ENCODE data around the gene ELAVL3.
A peak's percentile ranks its signal among the peaks of the same experiment; 100 is the strongest.

ELAVL3 gene

DNA sequence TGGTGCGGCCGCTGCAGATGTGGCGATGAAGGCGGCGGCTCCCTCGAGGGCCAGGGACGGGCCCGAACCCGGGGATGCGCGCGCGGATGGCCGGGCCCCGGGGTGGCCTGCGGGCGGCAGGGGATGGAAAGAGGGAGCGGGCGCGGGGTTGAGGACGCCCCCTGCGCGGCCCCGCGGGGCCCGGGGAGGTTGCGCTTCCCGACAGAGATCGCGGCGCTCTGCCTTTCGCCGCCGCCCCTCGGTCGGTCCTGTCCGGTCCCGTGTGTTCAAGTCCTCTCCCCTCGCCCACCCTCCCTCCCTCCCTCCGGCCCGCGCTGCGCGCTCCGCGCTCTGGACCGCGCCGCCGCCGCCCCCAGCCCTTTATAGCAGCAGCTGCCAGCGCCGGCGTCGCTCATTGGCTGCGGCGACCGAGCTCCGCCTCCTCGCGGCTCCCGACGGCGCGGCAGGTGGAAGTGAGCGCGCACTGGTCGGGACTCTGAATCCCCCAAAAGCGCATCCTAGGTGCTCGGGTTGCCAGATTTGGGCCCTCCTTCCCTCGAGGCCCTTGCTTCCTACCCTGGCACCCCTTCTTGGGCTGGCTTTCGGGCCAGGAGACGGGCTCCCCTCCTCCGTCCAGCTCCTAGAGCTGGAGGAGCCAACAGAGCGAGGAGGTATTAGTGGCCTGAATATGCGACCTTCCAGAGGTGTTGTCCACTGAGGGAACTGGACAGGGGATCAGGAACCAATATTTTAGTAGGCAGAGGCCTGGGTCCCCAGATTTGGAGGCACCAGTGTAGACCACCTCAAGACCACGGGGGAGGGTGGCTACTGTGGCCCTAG lies at the start of gene ELAVL3:
TSS of gene ELAVL3 (minus strand) at position 332 of the 819 bp plus-strand sequence. CDS start 438 bp downstream, outside the sequence.
- intact Hi-C loops (cut with micrococcal nuclease): loop anchor here (5.0 kb wide), 1 partner anchor 239 kb away; no protein-coding TSS in a partner anchor
- H3K9me3 Mint-ChIP-seq: no peaks in the 10 kb centered on the region
- peaks cover 36% of the 10 kb centered on the region for H3K4me1 Mint-ChIP-seq (ENCODE audit: low read depth)
- H3K36me3 Mint-ChIP-seq (ENCODE audit: low read depth): peaks cover 13% of the 10 kb centered on the region
- peak within 1 kb of the TSS; percentile 86 for H3K27ac Mint-ChIP-seq
- H3K4me3 Mint-ChIP-seq: peak within 1 kb of the TSS; percentile 81
- peaks cover 59% of the 10 kb centered on the region for H3K27me3 Mint-ChIP-seq

DNA sequence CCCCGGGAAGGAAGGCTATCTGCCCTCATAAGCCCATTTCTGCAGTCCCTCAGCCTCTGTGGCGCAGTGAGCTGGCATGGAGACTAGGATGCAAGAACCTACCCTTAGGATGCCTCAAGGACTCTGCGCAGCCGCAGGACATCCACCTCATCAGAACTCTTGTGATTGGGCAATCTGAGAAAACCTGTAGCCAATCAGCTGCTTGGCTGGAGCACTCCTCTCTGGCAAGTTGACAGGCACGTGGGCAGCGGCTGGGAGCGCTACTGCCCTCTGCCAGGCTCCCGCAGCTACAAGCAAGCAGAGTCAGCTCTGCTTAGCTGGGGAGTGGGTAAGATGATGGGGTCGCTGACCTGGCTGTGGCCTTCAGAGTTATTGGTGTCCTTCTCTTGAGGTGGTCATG lies 49.6 kb upstream of the ELAVL3 start:
- Mint-ChIP-seq H3K36me3 (ENCODE audit: low read depth) (peaks cover 18% of the 10 kb centered on the region), H3K9me3 (peaks cover 10% of the 10 kb centered on the region), H3K27me3 (no peaks in the 10 kb centered on the region), H3K27ac (no peak overlapping the region), H3K4me3 (no peak overlapping the region), H3K4me1 (ENCODE audit: low read depth) (peaks cover 30% of the 10 kb centered on the region)
- intact Hi-C loops (cut with micrococcal nuclease): no loop called here

DNA sequence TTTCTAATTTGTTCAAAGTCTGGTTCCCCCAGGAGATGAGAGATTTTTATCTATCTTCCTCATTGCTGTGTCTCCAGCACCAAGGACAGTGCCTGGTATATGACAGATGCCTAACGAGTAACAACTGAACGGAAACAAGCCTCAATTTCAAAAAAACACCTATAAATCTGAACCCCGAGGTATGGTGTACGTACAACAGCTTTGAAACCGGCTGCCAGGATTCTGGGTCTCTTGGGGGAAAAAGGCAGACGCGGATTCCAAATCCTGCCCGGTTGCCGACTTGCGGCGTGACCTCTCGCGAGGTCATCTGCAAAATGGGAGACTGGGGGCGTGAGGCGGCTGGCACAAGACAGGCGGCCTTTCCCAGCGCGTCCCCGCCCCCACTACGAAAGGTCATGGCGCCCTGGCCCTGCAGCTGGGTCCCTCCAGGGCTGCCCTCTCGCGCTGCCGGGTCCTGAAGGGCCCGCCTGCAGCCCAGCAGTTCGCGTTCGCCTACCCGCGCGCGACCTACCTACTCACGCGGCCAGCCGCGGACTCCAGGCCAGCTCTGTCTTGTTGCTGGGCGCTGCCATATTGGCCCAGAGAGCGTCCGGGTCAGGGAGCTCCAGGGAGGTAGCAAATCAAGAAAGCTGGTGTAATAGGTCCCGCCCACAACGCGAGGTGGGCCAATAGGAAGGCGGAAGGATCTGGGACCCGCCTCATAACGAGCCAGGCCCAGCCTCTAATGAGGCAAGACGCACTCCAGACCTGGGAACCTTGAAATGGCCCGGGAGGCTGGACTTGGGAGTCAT lies 47.9 kb upstream of the ELAVL3 start, which contains the start of gene ECSIT:
TSS of gene ECSIT (minus strand) at position 584 of the 791 bp plus-strand sequence. CDS start 9,964 bp downstream, outside the sequence.
- peak within 1 kb of the TSS; percentile 96 for H3K27ac Mint-ChIP-seq
- H3K27me3 Mint-ChIP-seq: no peaks in the 10 kb centered on the region
- peaks cover 30% of the 10 kb centered on the region for H3K36me3 Mint-ChIP-seq (ENCODE audit: low read depth)
- peaks cover 16% of the 10 kb centered on the region for H3K4me1 Mint-ChIP-seq (ENCODE audit: low read depth)
- intact Hi-C loops (cut with micrococcal nuclease): loop anchor here (1.0 to 2.0 kb wide), 2 partner anchors 24 to 46 kb away; partner anchors contain the start of gene ZNF653
- H3K4me3 Mint-ChIP-seq: peak within 1 kb of the TSS; percentile 97
- no peaks in the 10 kb centered on the region for H3K9me3 Mint-ChIP-seq

DNA sequence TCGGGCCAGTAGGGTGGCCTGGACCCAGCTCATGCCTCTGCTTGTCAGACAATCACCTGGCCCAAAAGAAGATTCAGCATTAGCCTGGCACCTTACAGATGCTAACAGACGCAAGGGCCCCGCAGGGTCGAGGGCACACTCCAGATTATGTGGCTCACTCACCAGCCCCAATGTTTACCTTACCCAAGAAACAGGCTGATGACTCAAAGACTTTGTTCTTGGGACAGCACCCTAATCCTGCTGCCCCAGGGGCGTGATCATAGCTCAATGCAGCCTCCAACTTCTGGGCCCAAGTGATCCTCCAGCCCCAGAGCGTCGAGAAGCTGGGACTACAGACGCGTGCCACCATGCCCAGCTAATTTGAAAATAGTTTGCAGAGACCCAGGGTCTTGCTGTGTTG lies 38.3 kb upstream of the ELAVL3 start:
- H3K27me3 Mint-ChIP-seq: no peaks in the 10 kb centered on the region
- no peak overlapping the region for H3K27ac Mint-ChIP-seq
- peaks cover 96% of the 10 kb centered on the region for H3K36me3 Mint-ChIP-seq (ENCODE audit: low read depth)
- no peak overlapping the region for H3K4me3 Mint-ChIP-seq
- H3K9me3 Mint-ChIP-seq: no peaks in the 10 kb centered on the region
- intact Hi-C loops (cut with micrococcal nuclease): no loop called here
- no peaks in the 10 kb centered on the region for H3K4me1 Mint-ChIP-seq (ENCODE audit: low read depth)

DNA sequence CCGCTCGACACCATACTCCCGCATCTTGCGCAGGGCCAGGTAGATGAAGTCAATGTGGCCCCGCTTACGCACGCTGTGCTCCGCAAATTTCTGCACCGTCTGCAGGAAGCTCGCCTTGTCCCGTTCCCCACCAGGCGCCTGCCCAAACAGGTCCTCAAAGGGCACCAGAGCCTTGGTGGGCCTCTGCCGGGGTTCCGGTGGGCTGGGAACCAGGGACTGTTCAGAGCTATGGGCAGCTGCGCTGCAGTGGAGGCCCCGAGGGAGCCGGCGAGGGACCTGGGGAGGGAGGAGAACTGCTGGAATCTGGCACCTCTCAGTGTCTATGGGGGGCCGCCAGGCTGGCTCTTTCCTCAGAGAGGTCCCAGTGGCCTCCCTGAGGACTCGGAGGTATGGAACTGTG lies 33.1 kb upstream of the ELAVL3 start:
- no peaks in the 10 kb centered on the region for H3K9me3 Mint-ChIP-seq
- intact Hi-C loops (cut with micrococcal nuclease): no loop called here
- H3K27ac Mint-ChIP-seq: no peak overlapping the region
- H3K27me3 Mint-ChIP-seq: no peaks in the 10 kb centered on the region
- no peak overlapping the region for H3K4me3 Mint-ChIP-seq
- H3K4me1 Mint-ChIP-seq (ENCODE audit: low read depth): peaks cover 8% of the 10 kb centered on the region
- peaks cover 90% of the 10 kb centered on the region for H3K36me3 Mint-ChIP-seq (ENCODE audit: low read depth)

DNA sequence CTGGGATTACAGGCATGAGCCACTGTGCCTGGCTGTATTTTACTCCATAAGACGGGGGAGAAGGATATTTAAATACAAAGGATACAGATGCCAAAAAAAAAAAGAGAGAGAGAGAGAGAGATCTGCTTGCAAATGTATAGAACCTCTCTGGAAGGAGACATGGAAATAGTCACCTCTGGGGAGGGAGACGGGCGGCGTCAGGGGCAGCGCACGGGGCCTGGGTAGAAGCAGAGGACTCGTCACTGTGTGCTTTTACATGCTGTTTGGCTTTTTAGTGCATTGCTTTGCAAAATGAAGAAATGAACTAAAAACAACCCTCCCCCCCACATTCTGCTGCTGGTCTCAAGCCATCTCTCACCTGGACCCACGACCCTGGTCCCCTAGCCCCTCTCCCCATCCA lies 29.6 kb upstream of the ELAVL3 start:
- H3K27me3 Mint-ChIP-seq: no peaks in the 10 kb centered on the region
- peaks cover 23% of the 10 kb centered on the region for H3K4me1 Mint-ChIP-seq (ENCODE audit: low read depth)
- intact Hi-C loops (cut with micrococcal nuclease): no loop called here
- no peak overlapping the region for H3K27ac Mint-ChIP-seq
- no peak overlapping the region for H3K4me3 Mint-ChIP-seq
- peaks cover 63% of the 10 kb centered on the region for H3K36me3 Mint-ChIP-seq (ENCODE audit: low read depth)
- no peaks in the 10 kb centered on the region for H3K9me3 Mint-ChIP-seq

DNA sequence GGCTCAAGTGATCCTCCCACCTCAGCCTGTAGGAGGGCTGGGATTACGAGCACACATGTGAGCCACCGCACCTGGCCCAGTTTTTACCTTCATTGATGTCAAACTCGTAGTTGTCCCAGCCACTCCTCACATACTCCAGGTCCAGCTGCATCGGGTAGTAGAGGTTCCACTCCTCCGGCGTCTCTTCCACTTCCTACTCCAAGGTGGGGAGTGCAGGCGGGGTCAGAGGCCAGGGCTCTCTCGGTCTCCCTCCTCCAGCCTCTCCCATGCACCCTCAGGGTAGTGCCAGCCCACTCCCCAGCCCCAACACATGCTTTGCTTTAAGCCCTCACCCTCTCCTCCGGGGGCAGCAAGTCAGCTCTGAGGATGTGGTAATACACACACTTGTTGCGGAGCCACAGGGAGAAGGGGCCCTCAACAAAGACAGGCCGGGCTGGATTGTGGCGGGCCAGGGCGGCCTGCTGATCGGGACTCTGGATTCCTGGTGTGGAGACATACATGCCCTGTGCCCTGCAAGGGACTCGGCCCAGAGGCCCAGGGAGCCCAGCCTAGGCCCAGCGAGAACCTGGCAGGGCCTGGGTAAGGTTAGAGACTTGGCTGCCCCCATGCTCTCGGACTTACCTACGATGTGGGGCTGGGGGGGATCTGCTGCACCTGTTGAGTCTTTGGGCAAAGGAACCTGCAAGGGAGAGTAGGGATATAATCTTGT lies 26.7 kb upstream of the ELAVL3 start:
- H3K27ac Mint-ChIP-seq: no peak overlapping the region
- peaks cover 31% of the 10 kb centered on the region for H3K4me1 Mint-ChIP-seq (ENCODE audit: low read depth)
- intact Hi-C loops (cut with micrococcal nuclease): no loop called here
- no peaks in the 10 kb centered on the region for H3K27me3 Mint-ChIP-seq
- no peak overlapping the region for H3K4me3 Mint-ChIP-seq
- H3K36me3 Mint-ChIP-seq (ENCODE audit: low read depth): peaks cover 34% of the 10 kb centered on the region
- H3K9me3 Mint-ChIP-seq: no peaks in the 10 kb centered on the region

DNA sequence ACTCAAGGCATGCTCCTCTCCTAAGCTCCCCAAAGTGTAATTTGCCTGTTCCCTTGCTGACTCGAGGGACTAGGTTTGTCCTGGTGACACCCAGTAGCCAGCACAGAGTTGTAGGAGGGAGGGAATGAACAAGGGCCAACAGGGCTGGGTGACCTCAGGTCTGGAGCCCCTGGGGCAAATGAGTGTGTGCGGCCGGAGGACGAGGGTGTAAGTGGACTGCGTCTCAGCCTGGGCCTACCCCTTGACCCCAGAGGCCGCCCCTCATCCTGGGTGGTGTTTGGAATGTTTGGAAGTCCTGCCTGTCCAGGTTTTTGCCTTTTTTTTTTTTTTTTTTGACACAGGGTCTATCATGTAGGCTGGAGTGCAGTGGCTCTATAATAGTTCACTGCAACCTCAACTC lies 26.1 kb upstream of the ELAVL3 start:
- Mint-ChIP-seq H3K27me3 (no peaks in the 10 kb centered on the region), H3K9me3 (no peaks in the 10 kb centered on the region), H3K4me1 (ENCODE audit: low read depth) (peaks cover 31% of the 10 kb centered on the region), H3K27ac (peak overlapping the region; percentile 80), H3K4me3 (no peak overlapping the region), H3K36me3 (ENCODE audit: low read depth) (peaks cover 28% of the 10 kb centered on the region)
- intact Hi-C loops (cut with micrococcal nuclease): no loop called here

DNA sequence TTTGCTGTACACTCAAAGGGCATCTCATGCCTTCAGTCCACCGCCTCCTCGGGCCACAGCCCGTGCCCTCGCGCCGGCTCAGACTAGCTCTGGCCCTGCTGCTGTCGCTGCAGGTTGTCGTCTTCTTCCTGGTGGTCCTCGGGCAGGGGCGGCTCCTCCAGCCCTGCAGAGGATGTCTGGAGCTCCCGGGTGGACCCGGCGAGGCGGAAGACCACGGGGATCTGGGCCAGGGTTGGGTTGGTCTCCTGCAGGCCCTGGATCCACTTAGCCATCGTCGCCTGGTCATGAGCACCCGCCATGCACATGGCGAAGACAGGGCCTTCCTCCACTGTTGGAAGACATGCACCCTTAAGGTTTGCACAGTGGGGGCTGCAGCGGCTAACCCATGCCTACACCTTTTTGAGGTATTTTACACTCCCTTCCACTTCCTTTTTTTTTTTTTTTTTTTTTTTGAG lies 25.3 kb upstream of the ELAVL3 start:
- Mint-ChIP-seq H3K27me3 (no peaks in the 10 kb centered on the region), H3K27ac (peak overlapping the region; percentile 80), H3K4me3 (peak overlapping the region; percentile 74), H3K9me3 (no peaks in the 10 kb centered on the region), H3K36me3 (ENCODE audit: low read depth) (peaks cover 26% of the 10 kb centered on the region), H3K4me1 (ENCODE audit: low read depth) (peaks cover 26% of the 10 kb centered on the region)
- intact Hi-C loops (cut with micrococcal nuclease): no loop called here

DNA sequence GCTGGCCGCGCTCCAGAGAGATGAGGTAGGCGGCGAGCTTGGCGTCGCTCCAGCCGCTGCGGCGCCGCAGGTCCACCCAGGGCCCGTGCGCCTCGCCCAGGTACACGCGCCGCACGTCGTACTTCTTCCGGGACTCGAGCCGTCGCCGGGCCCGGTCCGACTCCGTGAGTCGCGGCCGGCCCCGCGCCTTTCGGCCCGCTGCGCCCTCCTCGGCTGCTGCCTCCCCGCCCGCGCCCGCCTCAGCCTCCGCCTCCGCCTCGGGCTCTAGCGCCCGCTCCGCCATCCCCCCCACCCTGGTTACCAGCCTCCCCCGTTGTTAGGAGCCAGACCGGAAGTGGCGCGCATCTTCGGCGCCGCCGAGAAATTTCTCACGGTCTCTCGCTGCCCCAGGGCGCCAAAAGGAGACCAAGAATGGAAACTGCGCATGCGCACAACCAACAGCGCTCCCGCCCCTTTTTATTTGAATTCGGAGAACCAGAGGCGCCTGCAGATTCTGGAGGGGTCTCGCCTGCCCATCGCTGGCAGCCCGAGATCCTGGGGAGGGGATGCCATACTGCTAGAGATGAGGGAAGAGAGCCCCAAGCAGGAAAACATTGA lies 24.8 kb upstream of the ELAVL3 start, which contains the start of gene ZNF653:
TSS of gene ZNF653 (minus strand) at position 336 of the 597 bp plus-strand sequence. CDS start at position 283, 53 bp downstream.
- Mint-ChIP-seq H3K4me3 (peak within 1 kb of the TSS; percentile 74), H3K36me3 (ENCODE audit: low read depth) (peaks cover 26% of the 10 kb centered on the region), H3K27ac (peak within 1 kb of the TSS; percentile 80), H3K27me3 (no peaks in the 10 kb centered on the region), H3K4me1 (ENCODE audit: low read depth) (peaks cover 23% of the 10 kb centered on the region), H3K9me3 (no peaks in the 10 kb centered on the region)
- intact Hi-C loops (cut with micrococcal nuclease): loop anchor here (1.0 to 2.0 kb wide), 2 partner anchors 23 to 70 kb away; partner anchors contain the start of genes ECSIT, ODAD3 and PRKCSH

DNA sequence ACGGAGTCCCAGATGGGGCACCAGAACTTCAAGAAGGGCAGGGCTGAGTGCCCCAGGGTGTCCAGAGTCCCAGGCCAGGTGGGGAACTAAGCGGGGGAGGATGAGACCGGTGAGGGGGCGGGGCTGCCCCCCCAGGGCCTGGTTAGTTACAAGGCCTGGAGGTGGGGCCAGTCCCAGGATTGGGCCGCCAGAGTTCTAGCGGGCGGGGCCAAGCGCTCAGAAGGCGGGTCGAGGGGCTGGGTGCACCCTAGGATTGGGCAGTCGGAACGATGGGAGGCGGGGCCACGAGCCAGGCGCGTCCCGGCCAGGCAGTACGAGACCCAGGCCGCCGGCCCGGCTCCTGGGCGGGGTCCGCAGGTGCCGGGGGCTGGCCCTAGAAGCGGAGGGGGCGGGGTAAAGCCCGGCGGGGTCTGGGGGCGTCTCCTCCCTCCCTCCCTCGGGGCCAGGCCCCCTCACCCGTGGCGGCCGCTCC lies 24.2 kb upstream of the ELAVL3 start:
- Mint-ChIP-seq H3K36me3 (ENCODE audit: low read depth) (peaks cover 23% of the 10 kb centered on the region), H3K27me3 (no peaks in the 10 kb centered on the region), H3K4me1 (ENCODE audit: low read depth) (peaks cover 23% of the 10 kb centered on the region), H3K9me3 (no peaks in the 10 kb centered on the region), H3K4me3 (peak overlapping the region; percentile 74), H3K27ac (peak overlapping the region; percentile 80)
- intact Hi-C loops (cut with micrococcal nuclease): loop anchor here (1.0 to 2.0 kb wide), 2 partner anchors 24 to 70 kb away; partner anchors contain the start of genes ECSIT, ODAD3 and PRKCSH

DNA sequence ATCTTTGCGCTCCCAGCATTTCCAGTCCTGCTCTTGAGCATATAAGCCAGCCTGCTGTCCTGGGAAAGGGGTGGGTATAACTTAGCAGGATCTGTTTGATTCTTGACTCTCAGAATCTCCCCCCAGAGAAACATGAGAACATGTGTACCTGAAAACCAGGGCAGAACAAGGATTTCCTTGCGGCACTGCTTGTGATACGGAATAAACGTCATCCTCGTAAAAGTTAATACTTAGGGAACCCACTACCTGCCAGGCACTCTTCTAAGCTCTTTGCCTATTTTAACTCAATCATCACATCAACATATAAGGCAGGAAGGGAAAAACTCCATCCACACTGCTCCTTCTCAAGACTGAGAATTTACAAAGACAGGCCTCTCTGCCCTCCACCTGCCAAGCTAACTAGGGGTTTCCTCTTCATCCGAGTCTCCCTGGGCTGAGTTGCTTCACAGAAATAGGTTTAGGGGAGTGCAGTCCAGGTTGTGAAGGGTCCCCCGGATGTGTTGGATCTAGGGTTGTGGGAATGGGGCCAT lies 23.7 kb upstream of the ELAVL3 start:
- Mint-ChIP-seq H3K36me3 (ENCODE audit: low read depth) (peaks cover 26% of the 10 kb centered on the region), H3K27me3 (no peaks in the 10 kb centered on the region), H3K27ac (peak overlapping the region; percentile 80), H3K4me3 (peak overlapping the region; percentile 74), H3K9me3 (no peaks in the 10 kb centered on the region), H3K4me1 (ENCODE audit: low read depth) (peaks cover 23% of the 10 kb centered on the region)
- intact Hi-C loops (cut with micrococcal nuclease): loop anchor here (1.0 to 2.0 kb wide), 2 partner anchors 24 to 69 kb away; partner anchors contain the start of genes ECSIT, ODAD3 and PRKCSH
